HG02588 (cell line): ENCODE data around the gene DENND4A.
"Not testable (repeated sequence)": the region's sequence is repeated elsewhere in the genome, so short reads cannot be mapped to it uniquely, and the experiment has no call there.

Experiments used
- ATAC-seq: cut with Tn5 transposase; IDR thresholded peaks from one replicate; pipeline ENCODE4 v1.9.1; 2021; ENCODE audit warnings: mild to moderate bottlenecking, moderate library complexity; ENCODE audit not compliant: unreplicated experiment

DENND4A gene

DNA sequence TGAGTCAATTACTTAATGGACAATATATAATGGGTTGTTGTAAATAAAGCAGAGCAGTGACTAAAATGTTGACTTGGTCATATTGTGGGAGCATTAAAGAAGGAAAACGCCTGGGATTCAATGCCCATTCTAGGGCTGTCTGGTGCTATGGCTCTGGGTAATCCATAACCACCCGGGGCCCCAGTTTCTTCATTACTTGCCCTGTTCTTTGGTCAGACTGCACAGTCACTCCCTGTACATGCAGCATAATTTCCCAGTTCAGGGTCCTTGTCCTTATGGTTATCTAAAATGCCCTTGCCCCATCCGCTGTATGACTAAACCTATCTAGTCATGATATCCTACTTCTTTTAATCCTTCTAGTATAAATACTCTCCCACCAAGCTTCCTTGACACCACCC lies 27.5 kb upstream of the DENND4A start:
- no peak for ATAC-seq

DNA sequence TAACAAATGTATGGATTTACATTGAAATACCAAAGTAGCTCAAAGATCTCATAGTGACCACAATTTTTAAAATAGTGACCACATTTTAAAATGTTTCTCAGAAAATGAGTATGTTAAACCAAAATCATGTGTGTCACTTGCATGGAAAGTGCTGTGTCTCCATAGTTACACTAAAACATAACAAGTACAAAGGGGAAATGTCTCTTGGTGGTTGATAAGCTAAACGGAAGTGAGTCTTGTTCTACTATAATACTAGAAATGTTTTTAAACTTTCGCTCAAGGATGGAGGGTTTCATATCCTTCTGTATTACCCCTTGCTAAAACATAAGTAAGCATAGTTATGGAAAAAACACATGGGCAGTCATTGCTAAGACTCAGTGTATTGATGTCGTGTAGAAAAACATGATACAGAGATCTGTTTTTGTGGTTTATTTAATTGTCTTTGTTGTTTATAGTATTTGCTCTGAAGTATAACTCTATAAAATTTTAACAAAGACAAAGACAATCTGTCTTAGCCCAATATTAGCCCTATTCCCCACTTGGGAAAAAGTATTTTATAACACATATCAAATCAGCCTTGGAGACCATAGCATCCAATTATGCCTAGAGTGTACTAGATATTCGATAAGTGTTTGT lies 27.0 kb upstream of the DENND4A start:
- no peak for ATAC-seq

DNA sequence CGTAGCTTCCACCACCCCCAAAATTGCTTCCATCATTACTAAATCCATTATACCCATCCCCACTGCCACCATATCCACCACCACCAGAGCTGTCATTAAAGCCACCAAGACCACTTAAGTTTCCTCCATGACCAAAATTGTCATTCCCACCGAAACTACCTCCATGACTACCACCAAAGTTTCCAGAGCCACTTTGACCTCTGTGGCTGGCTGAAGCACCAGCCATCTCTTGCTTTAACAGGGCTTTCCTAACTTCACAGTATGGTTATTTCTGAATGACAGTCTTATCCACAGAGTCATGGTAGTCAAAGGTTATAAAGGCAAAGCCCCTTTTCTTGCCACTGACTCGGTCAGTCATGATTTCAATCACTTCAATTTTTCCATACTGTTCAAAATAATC lies 24.3 kb upstream of the DENND4A start:
- no peak for ATAC-seq

DNA sequence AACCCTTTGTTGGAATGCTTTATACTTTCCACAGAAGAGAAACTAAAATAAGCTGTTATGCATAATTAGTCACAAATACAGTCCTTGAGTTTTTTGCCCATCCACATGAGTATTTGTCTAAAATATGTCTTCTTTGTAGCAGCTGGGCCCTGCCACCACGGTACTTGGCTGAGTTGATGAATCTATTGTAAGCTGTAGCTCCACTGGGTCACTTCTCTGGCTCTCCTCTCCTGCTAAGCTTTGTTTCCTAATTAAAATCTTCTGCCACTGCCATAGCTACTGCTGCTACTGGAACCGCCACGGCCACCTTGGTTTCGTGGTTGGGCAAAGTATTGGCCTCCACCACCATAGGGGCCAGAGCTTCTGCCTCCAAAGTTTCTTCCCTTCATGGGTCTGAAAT lies 23.9 kb upstream of the DENND4A start:
- ATAC-seq: not testable (repeated sequence)

DNA sequence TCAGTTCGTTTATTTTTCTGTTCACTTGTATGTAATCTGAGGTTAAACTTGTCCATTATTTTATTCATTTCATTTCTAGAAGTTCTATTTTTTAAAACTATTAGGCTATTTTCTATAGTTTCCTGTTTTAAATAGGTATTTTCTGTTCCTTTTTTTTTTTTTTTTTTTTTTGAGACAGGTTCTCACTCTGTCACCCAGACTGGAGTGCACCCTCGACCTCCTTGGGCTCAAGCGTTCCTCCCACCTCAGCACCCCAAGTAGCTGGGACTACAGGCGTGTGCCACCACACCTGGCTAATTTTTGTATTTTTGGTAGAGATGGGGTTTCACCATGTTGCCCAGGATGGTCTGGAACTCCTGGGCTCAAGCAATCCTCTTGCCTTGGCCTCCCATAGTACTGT lies 22.2 kb upstream of the DENND4A start:
- not testable (repeated sequence) for ATAC-seq

DNA sequence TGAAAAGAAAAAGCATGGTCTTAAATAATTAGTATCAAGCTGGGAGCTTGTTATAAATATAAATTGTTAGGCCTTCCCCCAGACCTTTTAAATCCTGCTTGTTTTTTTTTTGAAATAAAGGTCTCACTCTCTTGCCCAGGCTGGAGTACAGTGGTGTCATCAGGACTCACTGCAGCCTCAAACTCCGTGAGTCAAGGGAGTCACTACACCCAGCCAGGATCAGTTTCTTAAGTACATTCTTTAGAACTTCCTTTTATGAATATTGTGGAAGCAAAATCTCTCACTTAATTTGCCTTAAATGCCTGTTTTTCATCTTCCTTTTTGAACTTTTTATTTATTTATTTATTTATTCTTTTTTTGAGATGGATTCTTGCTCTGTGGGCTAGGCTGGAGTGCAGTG lies 20.8 kb upstream of the DENND4A start:
- ATAC-seq: no peak

DNA sequence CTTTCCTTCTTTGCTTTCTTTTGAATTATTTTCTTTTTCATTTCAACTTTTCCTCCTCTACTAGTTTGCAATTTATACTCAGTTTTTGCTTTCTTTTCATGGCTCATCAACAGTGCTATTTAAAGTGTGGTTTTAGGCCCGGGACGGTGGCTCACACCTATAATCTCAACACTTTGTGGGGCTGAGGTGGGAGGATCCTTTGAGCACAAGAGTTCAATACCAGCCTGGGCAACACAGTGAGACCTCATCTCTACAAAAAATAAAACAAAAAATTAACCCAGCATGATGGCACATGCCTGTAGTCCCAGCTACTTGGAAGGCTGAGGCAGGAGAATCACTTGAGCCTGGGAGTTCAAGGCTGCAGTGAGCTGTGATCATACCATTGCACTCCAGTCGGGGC lies 20.4 kb upstream of the DENND4A start:
- ATAC-seq: no peak

DNA sequence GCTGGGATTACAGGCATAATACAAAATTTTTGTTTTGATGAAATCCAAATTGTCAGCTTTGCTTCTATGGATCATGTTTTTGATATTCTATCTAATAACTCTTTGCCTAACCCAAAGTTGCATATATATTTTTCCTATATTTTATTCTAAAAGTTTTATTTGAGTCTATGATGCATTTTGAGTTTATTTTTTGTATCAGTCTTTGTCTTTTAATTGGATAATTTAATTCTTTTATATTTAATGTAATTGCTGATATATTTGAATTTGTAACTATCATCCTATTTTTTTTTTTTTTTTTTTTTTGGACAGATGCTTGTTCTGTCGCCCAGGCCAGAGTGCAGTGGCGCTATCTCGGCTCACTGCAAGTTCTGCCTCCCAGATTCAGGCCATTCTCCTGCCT lies 19.7 kb upstream of the DENND4A start:
- ATAC-seq: no peak

DNA sequence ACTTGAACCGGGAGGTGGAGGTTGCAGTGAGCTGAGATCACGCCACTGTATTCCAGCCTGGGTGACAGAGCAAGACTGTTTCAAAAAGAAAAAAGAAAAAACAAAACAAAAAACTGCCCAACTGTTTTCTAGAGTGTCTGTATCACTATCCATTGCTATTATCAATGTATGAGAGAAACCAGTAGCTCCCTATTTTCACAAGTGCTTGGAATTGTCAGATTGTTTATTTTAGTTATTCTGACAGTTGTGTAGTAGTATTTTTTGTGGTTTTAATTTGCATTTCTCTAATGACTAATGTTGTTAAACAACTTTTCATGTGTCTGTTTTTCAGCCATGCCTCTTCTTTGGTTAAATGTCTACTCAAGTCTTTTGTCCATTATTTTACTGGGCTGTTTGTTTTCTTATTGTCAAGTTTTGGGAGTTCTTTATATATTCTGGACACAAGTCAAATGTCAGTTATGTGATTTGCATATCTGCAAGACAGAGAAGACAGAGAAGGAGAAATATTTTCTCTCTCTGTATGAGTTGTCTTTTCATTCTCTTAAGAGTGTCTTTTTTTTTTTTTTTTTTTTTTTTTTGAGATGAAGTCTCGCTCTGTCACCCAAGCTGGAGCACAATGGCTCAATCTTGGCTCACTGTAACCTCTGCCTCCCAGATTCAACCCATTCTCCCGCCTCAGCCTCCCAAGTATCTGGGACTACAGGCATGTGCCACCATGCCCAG lies 19.1 kb upstream of the DENND4A start:
- not testable (repeated sequence) for ATAC-seq

DNA sequence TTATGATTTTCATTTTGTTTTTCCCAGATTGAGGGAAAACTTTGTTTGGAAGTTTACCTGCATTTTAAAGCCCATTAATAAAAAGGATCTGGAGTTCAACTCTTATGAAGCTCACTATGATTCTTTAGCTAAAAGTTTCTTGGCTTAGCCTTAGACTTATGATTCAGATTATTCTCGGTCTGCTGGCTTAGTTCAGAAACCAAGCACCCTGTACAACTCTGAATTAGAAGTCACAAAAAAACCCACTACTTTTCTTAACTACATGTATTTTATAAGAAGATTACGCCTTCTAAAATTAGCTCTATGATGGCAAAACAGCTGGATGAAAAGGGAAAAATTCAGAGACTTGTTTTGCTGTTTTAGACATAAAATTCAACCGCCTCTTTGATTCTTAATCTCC lies 14.3 kb upstream of the DENND4A start:
- no peak for ATAC-seq

DNA sequence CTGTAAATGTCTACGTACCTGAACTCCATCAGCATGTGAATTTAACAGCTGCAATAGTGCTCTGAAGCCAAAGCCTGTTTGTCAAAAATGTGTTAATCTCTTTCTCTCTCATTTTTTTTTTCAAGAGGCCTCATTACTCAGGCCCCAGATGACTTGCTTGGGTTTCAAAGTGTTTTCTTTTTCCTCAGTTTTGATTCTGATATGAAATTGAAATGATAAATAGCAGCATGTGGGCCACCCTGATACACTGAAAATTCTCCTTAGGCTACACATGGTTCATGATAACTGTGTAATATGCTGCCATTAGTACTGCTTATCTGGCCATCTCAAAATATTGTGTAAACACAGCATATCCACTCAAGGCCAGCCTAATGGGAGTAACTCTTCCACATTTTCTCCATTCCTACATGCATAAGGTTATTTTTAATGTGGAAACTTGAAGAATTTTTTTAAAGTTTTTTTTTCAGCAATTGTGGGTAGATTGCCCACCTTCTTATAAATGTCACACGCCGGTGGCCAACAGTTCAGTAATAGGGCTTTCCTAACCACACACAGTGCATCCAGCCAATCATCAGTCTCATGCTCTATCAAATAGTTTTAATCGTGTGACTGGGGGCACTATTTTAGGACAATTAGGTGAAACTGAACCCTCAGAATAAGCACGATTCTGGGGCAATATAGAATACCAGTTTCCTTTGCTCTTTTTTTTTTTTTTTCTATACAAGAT lies 13.1 kb upstream of the DENND4A start:
- no peak for ATAC-seq

DNA sequence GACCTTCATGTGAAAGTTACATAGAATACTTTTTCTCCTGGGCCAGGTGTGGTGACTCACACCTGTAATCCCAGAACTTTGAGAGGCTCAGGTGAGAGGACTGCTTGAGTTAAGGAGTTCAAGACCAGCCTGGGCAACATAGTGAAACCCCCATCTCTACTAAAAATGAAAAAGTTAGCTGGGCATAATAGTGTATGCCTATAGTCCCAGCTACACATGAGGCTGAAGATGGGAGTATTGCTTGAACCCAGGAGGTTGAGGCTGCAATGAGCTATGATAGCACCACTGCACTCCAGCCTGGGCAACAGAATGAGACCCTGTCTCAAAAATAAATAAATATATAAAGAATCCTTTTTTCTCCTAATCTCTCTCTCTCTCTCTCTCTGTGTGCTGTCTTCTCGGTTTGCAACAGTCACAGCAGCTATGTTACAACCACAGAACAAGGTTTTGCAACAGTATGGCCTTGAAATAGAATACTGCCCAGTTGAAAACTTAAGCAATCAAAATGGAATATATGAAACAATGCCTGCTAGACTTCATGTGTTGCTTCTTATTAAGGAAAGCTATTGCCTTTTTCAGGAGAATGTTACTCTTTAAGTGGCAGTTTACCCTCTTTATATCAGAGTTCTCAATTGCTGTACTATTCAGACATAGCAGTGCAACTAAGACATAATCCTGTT lies 12.3 kb upstream of the DENND4A start:
- no peak for ATAC-seq

DNA sequence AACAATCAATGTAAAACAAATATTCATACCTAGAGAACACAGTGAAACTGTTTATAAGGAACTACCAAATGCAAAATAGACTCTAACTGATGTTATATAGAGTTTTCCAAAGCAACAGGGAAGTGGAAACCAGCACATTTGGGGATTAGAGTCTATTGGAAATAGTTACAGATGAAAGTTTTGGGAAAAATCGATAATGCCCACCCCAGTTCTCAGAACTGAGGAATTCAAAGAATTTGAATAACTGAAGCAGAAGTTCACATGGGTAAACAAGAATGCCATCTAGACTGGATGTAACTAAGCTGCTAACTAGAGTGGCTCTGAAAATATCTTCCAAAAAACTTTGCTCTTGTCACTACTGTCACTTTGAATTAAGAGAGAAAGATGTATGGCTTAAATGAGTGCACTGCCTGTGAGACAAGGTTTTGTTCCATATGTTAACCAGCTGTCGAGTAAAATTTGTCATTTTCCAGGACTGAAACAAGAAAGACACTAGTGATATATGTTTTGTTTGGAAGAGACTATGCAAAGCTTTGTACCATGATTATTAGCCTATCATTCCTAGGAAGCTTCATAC lies 9.2 kb upstream of the DENND4A start:
- no peak for ATAC-seq

DNA sequence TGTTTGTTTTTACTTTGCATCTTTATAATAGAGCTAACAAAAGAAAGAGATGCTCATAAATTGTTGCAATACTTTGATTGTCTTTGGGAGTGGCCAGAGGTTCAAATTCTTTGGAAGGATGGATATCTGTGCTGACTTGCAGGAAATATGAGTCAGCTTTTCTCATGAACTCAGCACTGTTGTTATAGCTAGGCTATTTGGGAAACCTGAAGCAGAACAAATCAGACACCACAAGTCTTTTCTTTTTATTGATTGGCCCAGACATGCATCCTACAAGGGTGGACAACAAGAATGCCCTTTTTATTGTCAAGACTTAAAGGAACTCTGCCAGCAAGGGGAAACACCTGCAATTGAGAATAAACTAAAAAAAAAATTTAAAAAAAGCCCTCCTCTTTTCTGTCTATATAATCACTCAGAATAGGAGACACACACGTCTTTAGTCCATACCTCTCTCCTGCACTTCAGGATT lies 4.6 kb upstream of the DENND4A start:
- no peak for ATAC-seq

DNA sequence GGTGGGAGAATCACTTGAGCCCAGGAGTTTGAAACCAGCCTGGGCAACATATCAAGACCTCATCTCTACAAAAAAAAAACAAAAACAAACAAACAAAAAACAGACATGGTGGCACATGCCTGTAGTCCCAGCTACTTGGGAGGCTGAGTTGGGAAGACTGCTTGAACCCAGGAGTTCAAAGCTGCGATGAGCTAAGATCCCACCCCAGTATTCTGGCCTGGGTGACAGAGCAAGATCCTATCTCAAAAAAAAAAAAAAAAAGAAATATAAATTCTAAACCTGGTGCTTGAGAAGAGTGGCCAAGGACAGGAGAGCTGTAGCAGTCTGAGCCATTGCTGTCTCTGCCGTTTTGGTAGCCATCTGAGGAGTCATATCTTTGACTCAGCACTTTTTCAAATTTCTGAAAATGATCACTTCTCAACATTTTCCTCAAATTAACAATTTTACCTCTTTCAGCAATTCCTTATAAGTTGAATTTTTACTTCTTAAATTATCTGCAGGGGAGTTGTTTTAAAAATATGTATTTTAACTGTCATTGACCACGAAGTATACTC lies 3.6 kb upstream of the DENND4A start:
- ATAC-seq: no peak

DNA sequence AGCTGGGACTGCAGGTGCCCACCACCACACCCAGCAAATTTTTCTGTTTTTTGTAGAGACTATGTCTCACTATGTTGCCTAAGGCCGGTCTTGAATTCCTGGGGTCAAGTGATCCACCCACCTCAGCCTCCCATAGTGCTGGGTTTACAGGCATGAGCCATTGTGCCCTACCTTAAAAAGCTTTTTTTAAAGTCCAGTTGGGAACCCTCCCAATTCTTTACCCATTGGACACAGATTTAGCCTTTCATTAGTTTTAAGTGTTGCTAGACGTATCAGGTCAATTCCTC lies 1.7 kb upstream of the DENND4A start:
- ATAC-seq: no peak

DNA sequence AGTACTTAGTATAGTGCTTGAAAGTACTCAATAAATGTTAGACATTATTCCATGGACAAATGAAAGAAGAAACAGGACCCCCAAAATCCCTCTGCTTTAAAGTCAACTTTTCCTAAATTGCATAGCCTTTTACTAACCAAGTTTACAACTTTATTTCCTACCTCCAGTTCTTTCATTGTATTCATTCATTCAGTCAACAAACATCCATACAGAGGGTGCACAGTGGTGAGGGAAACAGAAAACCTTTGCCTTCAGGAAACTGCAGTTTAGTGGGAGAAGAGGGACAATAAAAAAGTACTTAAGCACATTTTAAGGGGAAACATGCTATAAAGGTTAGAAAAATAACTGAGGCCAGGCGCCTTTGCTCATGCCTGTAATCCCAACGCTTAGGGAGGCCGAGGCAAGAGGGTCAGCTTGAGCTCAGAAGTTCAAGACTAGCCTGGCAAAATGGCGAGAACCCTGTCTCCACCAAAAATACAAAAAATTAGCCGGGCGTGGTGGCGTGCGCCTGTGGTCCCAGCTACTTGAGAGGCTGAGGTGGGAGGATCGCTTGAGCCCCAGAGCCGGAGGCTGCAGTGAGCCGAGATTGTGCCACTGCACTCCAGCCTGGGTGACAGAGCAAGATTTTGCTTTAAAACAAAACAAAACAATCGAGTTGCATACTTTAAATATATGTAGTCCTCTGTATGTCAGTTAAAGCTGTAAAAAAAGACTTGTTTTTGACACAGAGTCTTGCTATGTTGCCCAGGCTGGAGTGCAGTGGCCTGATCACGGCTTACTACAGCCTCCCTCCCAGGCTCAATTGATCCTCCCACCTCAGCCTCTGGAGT lies 1.1 kb upstream of the DENND4A start:
- ATAC-seq: no peak

DNA sequence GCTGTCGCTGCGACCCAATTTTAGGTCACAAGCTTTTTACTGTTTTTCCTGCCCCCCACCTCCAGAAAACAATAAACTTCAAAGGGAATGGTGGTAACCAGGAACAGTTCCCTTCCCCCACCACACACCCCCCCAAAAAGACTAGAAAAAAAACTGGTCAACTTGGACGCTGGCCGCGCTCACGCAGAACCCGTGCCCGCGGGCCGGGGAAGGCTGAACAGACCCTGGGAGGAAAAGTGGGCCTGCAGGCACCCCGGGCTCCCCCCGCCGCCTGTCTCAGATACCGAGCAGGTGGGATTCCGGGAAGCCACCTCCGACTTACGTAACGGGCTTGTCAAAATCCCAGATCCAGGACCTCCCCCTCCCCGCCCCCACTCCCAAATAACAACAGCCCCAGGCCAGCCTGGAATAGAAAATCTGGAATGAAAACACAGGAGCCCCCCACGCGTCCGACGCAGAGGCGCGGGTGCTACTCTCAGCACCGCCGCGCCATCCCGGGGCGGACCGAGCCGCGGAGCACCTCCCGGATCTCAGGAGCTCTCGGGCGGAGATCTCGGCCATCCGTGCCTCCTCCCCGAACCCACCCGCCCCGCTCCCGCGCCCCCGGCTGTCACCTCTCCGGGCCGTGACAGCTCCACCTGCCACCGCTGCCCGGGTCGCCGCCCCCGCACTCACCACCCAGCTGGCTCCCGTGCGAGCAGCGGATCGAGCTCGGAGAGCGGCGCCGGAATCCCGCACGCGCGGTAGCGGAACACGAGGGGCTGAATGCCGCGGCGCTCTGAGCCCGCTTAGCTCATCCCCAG lies 557 bp downstream of the DENND4A start:
- peak; percentile 3 for ATAC-seq

DNA sequence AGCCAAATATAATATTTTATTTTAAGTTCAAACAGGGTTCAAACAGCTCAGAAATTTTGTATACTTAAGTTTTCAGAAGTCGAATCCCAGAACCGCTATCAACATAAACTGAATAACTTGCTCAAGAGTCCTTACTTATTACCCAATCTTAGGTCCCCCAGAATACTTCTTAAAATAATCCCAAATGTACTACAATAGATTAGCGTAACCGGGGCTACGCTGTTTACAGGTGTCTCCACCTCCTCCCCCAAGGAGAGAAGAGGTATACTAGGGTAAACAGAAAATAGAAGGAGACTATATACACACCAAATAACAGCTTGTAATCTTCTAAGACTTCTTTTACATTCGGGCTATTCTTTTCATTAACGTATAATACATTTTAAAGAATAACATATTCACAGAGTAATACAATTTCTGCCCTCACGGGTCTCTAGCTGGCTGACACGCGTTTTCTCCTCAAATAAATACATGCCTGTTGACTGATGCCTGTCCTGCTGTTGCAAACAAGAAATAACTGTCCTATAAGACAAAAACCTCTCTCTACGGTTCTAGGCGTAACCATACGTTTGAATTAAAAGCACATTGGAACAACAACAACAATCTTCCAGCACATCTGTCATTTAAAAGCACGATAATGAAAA lies 1.3 kb downstream of the DENND4A start:
- ATAC-seq: no peak
